GM23338 (cell line): ENCODE data around the gene ALDH1A2. TPM values are rescaled to one million over a fixed set of nuclear protein-coding genes. Genes with fewer than 3 reads are reported as not detected.

ENCODE experiments used
- ATAC-seq: fragments of 200-7000 bp; cut with Tn5 transposase; 3 replicates; pipeline ENCODE4 v1.9.1; 2020
- DNase-seq: peaks from one replicate; pipeline ENCODE4 v3.0.0-alpha.2; 2015; ENCODE audit warnings: low spot score
- H2AFZ ChIP-seq: fragments of 200-600 bp; sonication (generic); 2 replicates; pipeline ENCODE4 v1.8.0; 2016; ENCODE audit warnings: antibody characterized with exemption, mild to moderate bottlenecking, moderate library complexity
- H3F3A ChIP-seq: fragments of 200-600 bp; sonication (generic); replicated peaks from 2 replicates; pipeline ENCODE4 v1.8.0; 2017; ENCODE audit warnings: antibody characterized with exemption, mixed run types, low read depth
- H3K27ac ChIP-seq: fragments of 200-600 bp; sonication (generic); 2 replicates; pipeline ENCODE4 v1.6.1; 2016; ENCODE audit warnings: low read depth
- H3K27me3 ChIP-seq: fragments of 200-600 bp; sonication (generic); 2 replicates; pipeline ENCODE4 v1.8.0; 2016; ENCODE audit warnings: mild to moderate bottlenecking, mixed run types, moderate library complexity; ENCODE audit not compliant: insufficient read depth
- H3K36me3 ChIP-seq: fragments of 200-600 bp; sonication (generic); 2 replicates; pipeline ENCODE4 v1.8.0; 2016; ENCODE audit warnings: mild to moderate bottlenecking; ENCODE audit not compliant: insufficient read depth
- H3K4me1 ChIP-seq: fragments of 200-600 bp; sonication (generic); 2 replicates; pipeline ENCODE4 v1.8.0; 2016; ENCODE audit warnings: mild to moderate bottlenecking, moderate library complexity; ENCODE audit not compliant: insufficient read depth
- H3K4me2 ChIP-seq: fragments of 200-600 bp; sonication (generic); 2 replicates; pipeline ENCODE4 v1.7.1; 2017; ENCODE audit warnings: mixed run types
- H3K4me3 ChIP-seq: fragments of 200-600 bp; sonication (generic); 2 replicates; pipeline ENCODE4 v1.6.1; 2016; ENCODE audit warnings: mixed run types
- H3K79me2 ChIP-seq: fragments of 200-600 bp; sonication (generic); replicated peaks from 2 replicates; pipeline ENCODE4 v1.8.0; 2017; ENCODE audit warnings: mild to moderate bottlenecking; ENCODE audit not compliant: insufficient read depth
- H3K9me2 ChIP-seq: fragments of 200-600 bp; sonication (generic); 2 replicates; pipeline ENCODE4 v1.8.0; 2017; ENCODE audit not compliant: insufficient read depth
- H4K20me1 ChIP-seq: fragments of 200-600 bp; sonication (generic); replicated peaks from 2 replicates; pipeline ENCODE4 v1.8.0; 2017; ENCODE audit warnings: mild to moderate bottlenecking; ENCODE audit not compliant: insufficient read depth
- H3K27ac Mint-ChIP-seq: 2 replicates; pipeline ENCODE4 v1.8.0; 2020; ENCODE audit warnings: inconsistent platforms, mild to moderate bottlenecking, moderate library complexity, mixed read lengths
- H3K27me3 Mint-ChIP-seq: 3 replicates; pipeline ENCODE4 v1.8.0; 2022; ENCODE audit warnings: low read depth, mild to moderate bottlenecking, moderate library complexity, mixed read lengths, inconsistent platforms; ENCODE audit not compliant: insufficient read depth, poor library complexity
- H3K36me3 Mint-ChIP-seq: 3 replicates; pipeline ENCODE4 v1.8.0; 2021; ENCODE audit warnings: low read depth, mild to moderate bottlenecking, inconsistent platforms, moderate library complexity, mixed read lengths
- H3K4me1 Mint-ChIP-seq: 3 replicates; pipeline ENCODE4 v1.8.0; 2020; ENCODE audit warnings: mild to moderate bottlenecking, inconsistent platforms, mixed read lengths
- H3K4me3 Mint-ChIP-seq: 3 replicates; pipeline ENCODE4 v1.8.0; 2021; ENCODE audit warnings: moderate library complexity, mild to moderate bottlenecking, inconsistent platforms, mixed read lengths
- H3K9me3 Mint-ChIP-seq: 3 replicates; pipeline ENCODE4 v1.8.0; 2020; ENCODE audit warnings: moderate library complexity, mild to moderate bottlenecking, inconsistent platforms, mixed read lengths
- CREB1 ChIP-seq: fragments of 250-450 bp; sonication (Bioruptor Pico); IDR thresholded peaks from 2 replicates; pipeline ENCODE4 v1.5.0; 2020; ENCODE audit warnings: low read depth, mild to moderate bottlenecking, moderate library complexity
- CTCF ChIP-seq, 2 experiments: fragments of 200-600 bp in 1 of 2; sonication (generic) in 1 of 2; conservative IDR thresholded peaks; 2 replicates each; pipeline versions ENCODE4 v1.5.1 to v1.6.1; 2016 to 2017; ENCODE audit warnings: antibody characterized with exemption in 2 of 2, low read depth in 2 of 2, mild to moderate bottlenecking in 2 of 2, moderate library complexity in 1 of 2
- ETS1 ChIP-seq: IDR thresholded peaks from 2 replicates; pipeline ENCODE4 v1.6.1; 2016; ENCODE audit warnings: antibody characterized with exemption
- EZH2 ChIP-seq: fragments of 200-600 bp; sonication (generic); IDR thresholded peaks from one replicate; pipeline ENCODE4 v1.8.0; 2017; ENCODE audit warnings: antibody characterized with exemption, mild to moderate bottlenecking, low read depth; ENCODE audit not compliant: unreplicated experiment
- EZH2phosphoT487 ChIP-seq: fragments of 200-600 bp; sonication (generic); IDR thresholded peaks from one replicate; pipeline ENCODE4 v1.8.1; 2018; ENCODE audit warnings: antibody characterized with exemption; ENCODE audit not compliant: unreplicated experiment
- JUNB ChIP-seq: IDR thresholded peaks from one replicate; pipeline ENCODE4 v1.6.1; 2016; ENCODE audit warnings: antibody characterized with exemption; ENCODE audit not compliant: unreplicated experiment
- NANOG ChIP-seq: IDR thresholded peaks from 2 replicates; pipeline ENCODE4 v1.6.1; 2016; ENCODE audit warnings: antibody characterized with exemption, borderline replicate concordance
- POLR2AphosphoS5 ChIP-seq: IDR thresholded peaks from 2 replicates; pipeline ENCODE4 v1.6.1; 2016; ENCODE audit warnings: antibody characterized with exemption, low read depth
- REST ChIP-seq: IDR thresholded peaks from one replicate; pipeline ENCODE4 v1.6.1; 2018; ENCODE audit warnings: antibody characterized with exemption; ENCODE audit not compliant: unreplicated experiment
- STAT1 ChIP-seq: IDR thresholded peaks from one replicate; pipeline ENCODE4 v1.6.1; 2016; ENCODE audit warnings: antibody characterized with exemption; ENCODE audit not compliant: unreplicated experiment
- ZNF114 ChIP-seq: fragments of 250-450 bp; sonication (Bioruptor Pico); IDR thresholded peaks from 2 replicates; pipeline ENCODE4 v1.5.0; 2020; ENCODE audit warnings: mild to moderate bottlenecking, moderate library complexity
- ZNF331 ChIP-seq: fragments of 250-450 bp; sonication (Bioruptor Pico); IDR thresholded peaks from 2 replicates; pipeline ENCODE4 v1.5.0; 2020; ENCODE audit warnings: low read depth, mild to moderate bottlenecking, moderate library complexity
- ZNF462 ChIP-seq: fragments of 250-450 bp; sonication (Bioruptor Pico); IDR thresholded peaks from 2 replicates; pipeline ENCODE4 v1.5.0; 2020; ENCODE audit warnings: mild to moderate bottlenecking, moderate library complexity
- polyA plus RNA-seq: library from polyadenylated mRNA; unstranded; fragments of >200 nt; fragmentation: Nextera tagmentation; extraction: Ambion mirVana; gene quantifications from 2 replicates; pipeline ENCODE4 v1.2.1, GENCODE V29; 2016
- total RNA-seq: library from RNA; depleted of rRNA; stranded (reverse); fragments of >200 nt; shearing (Covaris generic); gene quantifications from 2 replicates; pipeline ENCODE4 v1.2.3, GENCODE V29; 2014

Gene ALDH1A2
- total and polyA plus RNA-seq, 2 experiments from 2014 or later, result 0.80 TPM; not detected in 1

- Histone ChIP-seq H2AFZ (no peak overlapping the region), H3K27ac (no peak overlapping the region), H3K27me3 (no peaks in the 10 kb centered on the region), H3K4me3 (no peak overlapping the region), H4K20me1 (no peaks in the 10 kb centered on the region), H3K9me2 (no peaks in the 10 kb centered on the region; the same call in 1 of the 2 replicates), H3K4me2 (no peak overlapping the region), H3K4me1 (no peaks in the 10 kb centered on the region), H3K36me3 (no peaks in the 10 kb centered on the region), H3F3A (no peaks in the 10 kb centered on the region), H3K79me2 (no peaks in the 10 kb centered on the region)
- ATAC-seq, result no peak
- no peaks in the 10 kb centered on the region; the same call in 2 of the 3 replicates for H3K9me3 Mint-ChIP-seq
- DNase-seq, result no peak
- no peak overlapping the region for H3K27ac Mint-ChIP-seq
- no peaks in the 10 kb centered on the region for H3K4me1 Mint-ChIP-seq
- TF ChIP-seq EZH2phosphoT487, result no peak
- TF ChIP-seq EZH2, result no peak
- no peak for TF ChIP-seq POLR2AphosphoS5
- no peak for TF ChIP-seq NANOG
- TF ChIP-seq STAT1, result no peak
- no peak for TF ChIP-seq CTCF (conservative IDR thresholded peaks at IDR 0.05; ENCODE audit: low read depth in 2 of 2)
- no peak for TF ChIP-seq ZNF462 (CRISPR knock-in tag)
- TF ChIP-seq CREB1 (CRISPR knock-in tag), result no peak
- TF ChIP-seq ETS1, result no peak
- TF ChIP-seq REST, result no peak
- TF ChIP-seq ZNF114 (CRISPR knock-in tag), result no peak
- no peak for TF ChIP-seq ZNF331 (CRISPR knock-in tag)
- TF ChIP-seq JUNB, result no peak
- H3K27me3 Mint-ChIP-seq, result no peaks in the 10 kb centered on the region
- no peaks in the 10 kb centered on the region for H3K36me3 Mint-ChIP-seq
- no peak overlapping the region for H3K4me3 Mint-ChIP-seq
These were observed 45.8 kb downstream of the ALDH1A2 start for GRCh38 chr15:58019503-58020376.
